CD4-positive, alpha-beta T cell (primary cell): ENCODE data around the gene BAIAP2L2. TPM values are rescaled to one million over a fixed set of nuclear protein-coding genes. Genes with fewer than 3 reads are reported as not detected.

ENCODE experiments used
- ATAC-seq: fragments of 200-7000 bp; cut with Tn5 transposase; one replicate; pipeline ENCODE4 v1.10.0; 2022; ENCODE audit warnings: mild to moderate bottlenecking; ENCODE audit not compliant: poor library complexity
- CTCF ChIA-PET: fragments of 350-600 bp; sonication (Branson Sonifier 250); formaldehyde crosslinking; loops from one replicate; lab custom pipeline; 2021; ENCODE audit warnings: antibody characterized with exemption, inconsistent platforms; lab: Charles Lee
- POLR2A ChIA-PET: fragments of 350-600 bp; sonication (Branson Sonifier 250); formaldehyde crosslinking; loops from one replicate; lab custom pipeline; 2021; ENCODE audit warnings: antibody characterized with exemption, inconsistent platforms; lab: Charles Lee
- DNase-seq, 14 experiments: peaks; one replicate each; pipeline ENCODE4 v3.0.0-alpha.2; 2013 to 2020; ENCODE audit warnings: mixed read lengths in 2 of 14
- H3K27ac ChIP-seq, 2 donors: one replicate each; pipeline versions ENCODE4 v1.5.1 to v1.7.0; 2013; ENCODE audit warnings: low read length in 2 of 2, low read depth in 1 of 2, mild to moderate bottlenecking in 1 of 2
- H3K27me3 ChIP-seq, 2 experiments: 1 replicate in 1 of 2; 2 replicates in 1 of 2; pipeline versions ENCODE4 v1.6.1 to v1.7.0; 2013; ENCODE audit warnings: low read length in 2 of 2, control low read depth in 1 of 2, mild to moderate bottlenecking in 1 of 2, moderate library complexity in 1 of 2; ENCODE audit not compliant: insufficient read depth in 2 of 2, control insufficient read depth in 1 of 2
- H3K36me3 ChIP-seq: one replicate; pipeline ENCODE4 v1.6.1; 2013; ENCODE audit warnings: low read length, control low read depth; ENCODE audit not compliant: insufficient read depth
- H3K4me1 ChIP-seq: one replicate; pipeline ENCODE4 v1.6.1; 2013; ENCODE audit warnings: low read length, control low read depth; ENCODE audit not compliant: insufficient read depth
- H3K4me3 ChIP-seq: one replicate; pipeline ENCODE4 v1.5.1; 2013; ENCODE audit warnings: mild to moderate bottlenecking, low read length, moderate library complexity
- H3K9me3 ChIP-seq, 2 experiments: 1 replicate in 1 of 2; 2 replicates in 1 of 2; pipeline versions ENCODE4 v1.6.1 to v1.7.0; 2013; ENCODE audit warnings: low read length in 2 of 2, mild to moderate bottlenecking in 2 of 2, control low read depth in 1 of 2, moderate library complexity in 1 of 2; ENCODE audit not compliant: control insufficient read depth in 1 of 2, insufficient read depth in 1 of 2
- H3K27ac Mint-ChIP-seq: one replicate; pipeline ENCODE4 v1.8.0; 2020; ENCODE audit warnings: mixed read lengths
- H3K27me3 Mint-ChIP-seq: one replicate; pipeline ENCODE4 v1.8.0; 2021; ENCODE audit warnings: mixed read lengths
- H3K36me3 Mint-ChIP-seq: one replicate; pipeline ENCODE4 v1.8.0; 2021; ENCODE audit warnings: low read depth, mixed read lengths
- H3K4me1 Mint-ChIP-seq: one replicate; pipeline ENCODE4 v1.8.0; 2021; ENCODE audit warnings: low read depth, mixed read lengths
- H3K4me3 Mint-ChIP-seq: one replicate; pipeline ENCODE4 v1.8.0; 2020; ENCODE audit warnings: mild to moderate bottlenecking, mixed read lengths
- H3K9me3 Mint-ChIP-seq: one replicate; pipeline ENCODE4 v1.8.0; 2020; ENCODE audit warnings: mixed read lengths
- CTCF ChIP-seq: fragments of 200-600 bp; IDR thresholded peaks from one replicate; pipeline ENCODE4 v1.8.0; 2022; ENCODE audit warnings: antibody characterized with exemption, mild to moderate bottlenecking
- intact Hi-C, 2 experiments: fragments of 100-400 bp; cut with DNase I in 1 of 2; cut with micrococcal nuclease in 1 of 2; formaldehyde crosslinking; loops; one replicate each; pipeline versions ENCODE4 v1.15.1 to v1.9.0; 2023 to 2025; cut with DNase I, micrococcal nuclease
- total RNA-seq, 174 experiments: library from RNA in 2 of 174; stranded (reverse) in 2 of 174; gene quantifications; one replicate each; pipeline ENCODE4 v1.2.3 and lab custom pipeline; 2021 to 2026

Gene BAIAP2L2
- total RNA-seq, 2 experiments from 2014 or later: 0.45 to 1.0 TPM

- H3K36me3 Mint-ChIP-seq: peaks cover 29% of the 10 kb centered on the region
- H3K4me1 Mint-ChIP-seq: no peaks in the 10 kb centered on the region
- no peaks in the 10 kb centered on the region for H3K27me3 Mint-ChIP-seq
- Histone ChIP-seq H3K9me3 (no peaks in the 10 kb centered on the region), H3K36me3 (peaks cover 22% of the 10 kb centered on the region), H3K27ac (no peak overlapping the region), H3K4me3 (no peak overlapping the region), H3K27me3 (no peaks in the 10 kb centered on the region), H3K4me1 (no peaks in the 10 kb centered on the region)
- no peak overlapping the region for H3K27ac Mint-ChIP-seq
- ATAC-seq (no peak), DNase-seq (no peak)
- POLR2A ChIA-PET: no interaction called here
- CTCF ChIA-PET: no interaction called here
- no peak for TF ChIP-seq CTCF
- intact Hi-C loops: no loop called here
- H3K4me3 Mint-ChIP-seq: no peak overlapping the region
- H3K9me3 Mint-ChIP-seq: no peaks in the 10 kb centered on the region
Observed at GRCh38 chr22:38126928-38127668, 16.6 kb upstream of the BAIAP2L2 start.

- Mint-ChIP-seq H3K36me3 (peaks cover 21% of the 10 kb centered on the region), H3K27me3 (no peaks in the 10 kb centered on the region), H3K9me3 (no peaks in the 10 kb centered on the region), H3K4me1 (no peaks in the 10 kb centered on the region), H3K4me3 (no peak overlapping the region), H3K27ac (no peak overlapping the region)
- TF ChIP-seq CTCF: no peak
- intact Hi-C loops: no loop called here
- H3K4me3 ChIP-seq: no peak overlapping the region
- ChIA-PET POLR2A (no interaction called here), CTCF (interaction anchor here (1.2 kb wide), 1 partner anchor 11 kb away, joined by 3 read pairs; no protein-coding TSS in a partner anchor)
- no peaks in the 10 kb centered on the region for H3K9me3 ChIP-seq
- H3K36me3 ChIP-seq: peaks cover 20% of the 10 kb centered on the region
- DNase-seq (no peak), ATAC-seq (no peak)
- H3K27me3 ChIP-seq: no peaks in the 10 kb centered on the region
- no peaks in the 10 kb centered on the region for H3K4me1 ChIP-seq
- no peak overlapping the region for H3K27ac ChIP-seq
Observed at GRCh38 chr22:38125751-38126201, 15.3 kb upstream of the BAIAP2L2 start.

GRCh38 chr22:38125038-38125610 lies 14.6 kb upstream of the BAIAP2L2 start:
- H3K4me3 Mint-ChIP-seq: no peak overlapping the region
- H3K36me3 Mint-ChIP-seq: peaks cover 21% of the 10 kb centered on the region
- ATAC-seq (no peak), DNase-seq (no peak)
- ChIA-PET POLR2A (no interaction called here), CTCF (interaction anchor here (1.2 kb wide), 1 partner anchor 10 kb away, joined by 3 read pairs; no protein-coding TSS in a partner anchor)
- no peak for TF ChIP-seq CTCF
- H3K27me3 Mint-ChIP-seq: no peaks in the 10 kb centered on the region
- no peak overlapping the region for H3K27ac ChIP-seq
- H3K4me1 Mint-ChIP-seq: no peaks in the 10 kb centered on the region
- no peaks in the 10 kb centered on the region for H3K4me1 ChIP-seq
- intact Hi-C loops: no loop called here
- no peaks in the 10 kb centered on the region for H3K27me3 ChIP-seq
- H3K36me3 ChIP-seq: peaks cover 19% of the 10 kb centered on the region
- no peak overlapping the region for H3K27ac Mint-ChIP-seq
- H3K9me3 ChIP-seq: no peaks in the 10 kb centered on the region
- H3K4me3 ChIP-seq: no peak overlapping the region
- no peaks in the 10 kb centered on the region for H3K9me3 Mint-ChIP-seq
